CD4-positive, alpha-beta memory T cell (primary cell): ENCODE results near the gene PRDM1. TPM values are rescaled to one million over a fixed set of nuclear protein-coding genes. Genes with fewer than 3 reads are reported as not detected.
A peak's percentile ranks its signal among the peaks of the same experiment; 100 is the strongest.

ENCODE experiments used
- CTCF ChIA-PET: fragments of 350-600 bp; sonication (Branson Sonifier 250); formaldehyde crosslinking; loops from one replicate; lab custom pipeline; 2021; ENCODE audit warnings: inconsistent platforms; ENCODE audit not compliant: partially characterized antibody; lab: Charles Lee
- POLR2A ChIA-PET: fragments of 350-600 bp; sonication (Branson Sonifier 250); formaldehyde crosslinking; loops from one replicate; lab custom pipeline; 2021; ENCODE audit not compliant: partially characterized antibody; lab: Charles Lee
- DNase-seq, 5 donors: peaks; one replicate each; pipeline versions ENCODE4 v3.0.0 to v3.0.0-alpha.2; 2020 to 2022; ENCODE audit warnings: mixed read lengths in 1 of 5
- H3K27ac ChIP-seq: one replicate; pipeline ENCODE4 v1.7.0; 2013; ENCODE audit warnings: low read depth, low read length
- H3K27me3 ChIP-seq: 2 replicates; pipeline ENCODE4 v1.7.0; 2013; ENCODE audit warnings: mild to moderate bottlenecking, low read length, moderate library complexity; ENCODE audit not compliant: insufficient read depth
- H3K36me3 ChIP-seq: 2 replicates; pipeline ENCODE4 v1.7.0; 2013; ENCODE audit warnings: mild to moderate bottlenecking, low read length, moderate library complexity; ENCODE audit not compliant: insufficient read depth
- H3K4me1 ChIP-seq: 2 replicates; pipeline ENCODE4 v1.7.0; 2013; ENCODE audit warnings: mild to moderate bottlenecking, low read length, moderate library complexity; ENCODE audit not compliant: insufficient read depth
- H3K4me3 ChIP-seq, 2 donors: one replicate each; pipeline ENCODE4 v1.7.0; 2013; ENCODE audit warnings: low read length in 2 of 2, mild to moderate bottlenecking in 1 of 2
- H3K9me3 ChIP-seq, 2 donors: one replicate each; pipeline ENCODE4 v1.7.0; 2013; ENCODE audit warnings: low read length in 2 of 2, control low read depth in 1 of 2; ENCODE audit not compliant: control insufficient read depth in 1 of 2
- H3K27ac Mint-ChIP-seq, 7 donors: one replicate each; pipeline ENCODE4 v1.8.0; 2020 to 2021; ENCODE audit warnings: mixed read lengths in 7 of 7, mild to moderate bottlenecking in 6 of 7, inconsistent platforms in 3 of 7, moderate library complexity in 3 of 7
- H3K27me3 Mint-ChIP-seq, 2 donors: one replicate each; pipeline ENCODE4 v1.8.0; 2020 to 2021; ENCODE audit warnings: mixed read lengths in 2 of 2
- H3K36me3 Mint-ChIP-seq, 2 donors: one replicate each; pipeline ENCODE4 v1.8.0; 2020 to 2021; ENCODE audit warnings: mixed read lengths in 2 of 2, inconsistent platforms in 1 of 2, mild to moderate bottlenecking in 1 of 2
- H3K4me1 Mint-ChIP-seq, 4 donors: one replicate each; pipeline ENCODE4 v1.8.0; 2020 to 2021; ENCODE audit warnings: mixed read lengths in 4 of 4, mild to moderate bottlenecking in 1 of 4
- H3K4me3 Mint-ChIP-seq, 8 donors: one replicate each; pipeline ENCODE4 v1.8.0; 2020 to 2021; ENCODE audit warnings: mixed read lengths in 8 of 8, mild to moderate bottlenecking in 7 of 8, moderate library complexity in 6 of 8, inconsistent platforms in 3 of 8
- H3K9me3 Mint-ChIP-seq, 8 donors: one replicate each; pipeline ENCODE4 v1.8.0; 2020 to 2021; ENCODE audit warnings: mixed read lengths in 8 of 8, mild to moderate bottlenecking in 5 of 8, inconsistent platforms in 3 of 8, moderate library complexity in 1 of 8
- intact Hi-C: fragments of 100-400 bp; cut with micrococcal nuclease; formaldehyde crosslinking; loops from one replicate; pipeline ENCODE4 v1.15.1; 2023
- polyA plus RNA-seq, 2 donors: library from polyadenylated mRNA; unstranded; fragments of 300-500 nt; fragmentation: Illumina TruSeq; gene quantifications; one replicate each; pipeline ENCODE4 v1.2.3, GENCODE V29; 2021
- total RNA-seq, 2 experiments: library from RNA; stranded (reverse); gene quantifications; one replicate each; pipeline ENCODE4 v1.2.3, GENCODE V29; 2021

PRDM1 gene
- total and polyA plus RNA-seq, 4 experiments from 2014 or later = 33.4 to 97.0 (median 39.7) TPM

DNA sequence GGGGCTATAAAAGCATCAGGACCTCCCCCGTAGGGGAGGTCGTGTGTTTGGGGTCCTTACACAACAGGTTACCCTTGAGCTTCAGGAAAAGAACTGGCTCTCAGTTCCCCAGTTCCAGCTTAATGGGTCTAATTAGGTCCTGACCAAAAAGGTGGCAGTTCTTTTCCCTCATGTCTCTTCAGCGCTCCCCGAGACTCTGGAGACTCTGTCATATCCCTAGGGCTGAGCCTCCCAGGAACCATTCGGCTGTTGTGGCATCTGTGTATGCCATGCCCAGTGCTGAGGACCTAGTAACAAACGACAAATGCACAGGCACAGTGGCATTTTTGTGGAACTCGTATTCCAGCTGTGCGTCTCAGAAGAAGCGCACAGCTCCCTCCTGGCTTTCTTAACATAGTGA, 14.6 kb downstream of the PRDM1 start:
- CTCF ChIA-PET = interaction anchor here (1.0 to 2.6 kb wide), 4 partner anchors 11 to 94 kb away, joined by 3 to 15 read pairs (median 6); partner anchors contain the start of gene PRDM1
- POLR2A ChIA-PET = interaction anchor here (1.3 to 9.8 kb wide), 8 partner anchors 9 to 319 kb away, joined by 4 to 178 read pairs (median 38); partner anchors contain the start of gene PRDM1
- H3K9me3 ChIP-seq = no peaks in the 10 kb centered on the region

DNA sequence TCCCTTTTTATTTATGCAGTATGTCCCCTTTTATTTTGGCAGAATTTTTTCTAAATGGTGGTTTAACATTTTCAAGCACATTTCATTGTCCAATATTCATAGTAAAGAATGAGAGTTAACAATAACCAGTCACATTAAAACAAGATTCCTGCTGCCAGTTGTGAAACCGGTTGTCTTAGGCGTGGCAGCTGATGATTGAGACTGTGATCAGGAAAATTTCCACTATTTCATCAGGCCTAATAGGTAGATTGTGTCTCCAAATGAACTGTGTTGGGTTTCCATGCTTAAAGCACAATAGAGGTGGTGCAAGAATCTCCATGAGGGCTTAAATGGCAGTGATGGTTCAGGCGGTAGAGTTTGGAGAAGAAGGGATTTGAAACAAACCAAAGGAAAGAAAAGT, 15.3 kb downstream of the PRDM1 start:
- peaks cover 71% of the 10 kb centered on the region for H3K4me1 ChIP-seq
- peaks cover 0 to 4% (median 0%) of the 10 kb centered on the region in 8 donors for H3K9me3 Mint-ChIP-seq
- peak overlapping the region; percentile 49 to 89 for H3K4me3 ChIP-seq
- H3K9me3 ChIP-seq = no peaks in the 10 kb centered on the region
- intact Hi-C loops = no loop called here
- no peaks in the 10 kb centered on the region for H3K27me3 ChIP-seq
- peak overlapping the region; percentile 69 for H3K27ac ChIP-seq
- DNase-seq = no peak
- peak overlapping the region; percentile 61 to 98 (median 97) for H3K27ac Mint-ChIP-seq
- POLR2A ChIA-PET = interaction anchor here (1.4 to 9.8 kb wide), 7 partner anchors 10 to 122 kb away, joined by 3 to 178 read pairs (median 57); partner anchors contain the start of gene PRDM1
- peaks cover 63 to 87% of the 10 kb centered on the region in 2 donors for H3K36me3 Mint-ChIP-seq
- no peaks in the 10 kb centered on the region for H3K27me3 Mint-ChIP-seq
- peaks cover 22% of the 10 kb centered on the region for H3K36me3 ChIP-seq
- peak overlapping the region; percentile 95 to 99 (median 97) for H3K4me3 Mint-ChIP-seq
- peaks cover 38 to 87% (median 60%) of the 10 kb centered on the region in 4 donors for H3K4me1 Mint-ChIP-seq
- CTCF ChIA-PET = interaction anchor here (1.0 to 3.4 kb wide), 4 partner anchors 10 to 122 kb away, joined by 3 to 15 read pairs (median 4); no protein-coding TSS in a partner anchor

More for the DNA sequence above, 14.6 kb downstream of the PRDM1 start:
- intact Hi-C loops = no loop called here
- Mint-ChIP-seq H3K27ac (peak overlapping the region; percentile 61 to 98 (median 98)), H3K27me3 (no peaks in the 10 kb centered on the region), H3K9me3 (peaks cover 0 to 5% (median 0%) of the 10 kb centered on the region in 8 donors), H3K4me1 (peaks cover 38 to 87% (median 60%) of the 10 kb centered on the region in 4 donors), H3K36me3 (peaks cover 58 to 83% of the 10 kb centered on the region in 2 donors), H3K4me3 (peak overlapping the region; percentile 95 to 99 (median 97))
- Histone ChIP-seq H3K27me3 (no peaks in the 10 kb centered on the region), H3K36me3 (peaks cover 16% of the 10 kb centered on the region), H3K4me1 (peaks cover 71% of the 10 kb centered on the region), H3K27ac (peak overlapping the region; percentile 69), H3K4me3 (peak overlapping the region; percentile 89 to 94)
- no peak for DNase-seq

DNA sequence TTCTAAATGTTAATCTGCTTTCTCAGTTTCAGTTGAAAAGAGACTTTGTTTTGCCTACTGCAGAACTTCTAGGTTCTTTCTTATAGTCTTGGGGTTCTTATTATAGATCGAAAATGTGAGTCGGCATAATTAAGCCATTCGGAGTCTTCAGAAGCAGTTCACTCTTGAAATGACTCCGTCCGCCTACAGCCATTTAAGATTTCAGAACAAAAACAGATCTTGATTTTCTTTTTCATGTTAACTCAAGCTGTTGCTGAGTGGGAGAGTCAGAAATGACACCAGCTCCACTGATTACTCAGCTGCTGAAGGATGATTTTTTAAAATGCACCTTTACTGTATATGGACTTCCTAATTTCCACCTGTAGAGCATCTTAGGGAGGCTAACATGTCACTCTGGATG, 15.9 kb downstream of the PRDM1 start:
- DNase-seq = no peak
- H3K27ac ChIP-seq = peak overlapping the region; percentile 69
- H3K27me3 Mint-ChIP-seq = no peaks in the 10 kb centered on the region
- H3K36me3 Mint-ChIP-seq = peaks cover 69 to 92% of the 10 kb centered on the region in 2 donors
- ChIA-PET CTCF (interaction anchor here (1.3 to 4.7 kb wide), 5 partner anchors 9 to 122 kb away, joined by 5 to 19 read pairs (median 7); no protein-coding TSS in a partner anchor), POLR2A (interaction anchor here (1.4 to 9.2 kb wide), 8 partner anchors 8 to 121 kb away, joined by 3 to 151 read pairs (median 32); partner anchors contain the start of gene PRDM1)
- intact Hi-C loops = loop anchor here (2.0 kb wide), 1 partner anchor 15 kb away; the partner anchor contains the start of gene PRDM1
- H3K4me3 ChIP-seq = peak overlapping the region; percentile 49 to 89
- H3K27me3 ChIP-seq = no peaks in the 10 kb centered on the region
- H3K9me3 ChIP-seq = no peaks in the 10 kb centered on the region
- peak overlapping the region; percentile 95 to 99 (median 97) for H3K4me3 Mint-ChIP-seq
- H3K4me1 Mint-ChIP-seq = peaks cover 41 to 87% (median 62%) of the 10 kb centered on the region in 4 donors
- H3K36me3 ChIP-seq = peaks cover 28% of the 10 kb centered on the region
- peak overlapping the region; percentile 76 to 98 (median 95) for H3K27ac Mint-ChIP-seq
- H3K9me3 Mint-ChIP-seq = peaks cover 0 to 4% (median 0%) of the 10 kb centered on the region in 8 donors
- peaks cover 71% of the 10 kb centered on the region for H3K4me1 ChIP-seq

DNA sequence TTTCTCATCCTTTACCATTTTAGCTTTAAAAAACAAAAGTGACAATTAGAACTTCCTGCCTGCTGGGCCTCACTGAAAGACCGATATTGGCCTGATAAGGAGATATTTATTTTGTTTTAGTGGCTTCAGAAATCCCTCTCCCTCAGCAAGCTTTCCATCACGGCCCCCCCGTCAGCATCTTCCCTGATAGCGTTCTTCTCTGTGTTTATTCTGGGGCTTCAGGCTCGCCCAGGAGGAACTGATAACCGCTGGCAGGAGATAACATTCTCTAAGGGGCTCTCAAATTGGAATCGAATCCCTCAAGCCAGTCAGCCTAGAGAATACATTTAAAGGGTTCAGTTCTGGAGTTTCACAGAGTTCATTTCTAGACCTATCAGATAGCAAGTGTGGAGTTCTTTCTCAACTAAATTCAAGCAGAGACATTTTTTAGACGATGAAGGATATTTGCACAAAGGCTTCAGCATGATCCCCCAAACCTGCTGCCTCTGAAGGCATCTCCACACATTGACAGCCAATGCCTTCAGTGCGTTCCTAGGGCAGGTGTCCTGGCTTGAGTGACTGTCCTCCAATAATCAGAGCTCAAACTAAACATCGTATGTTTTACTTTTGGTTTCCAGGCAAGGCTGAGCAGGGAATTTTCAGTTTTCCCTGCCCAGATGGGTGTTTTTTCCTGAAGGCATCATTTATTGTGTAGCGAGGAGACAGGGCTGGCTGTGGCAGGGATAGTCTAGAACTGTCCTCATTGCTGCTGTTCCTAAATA, 17.0 kb downstream of the PRDM1 start:
- peaks cover 0 to 4% (median 0%) of the 10 kb centered on the region in 8 donors for H3K9me3 Mint-ChIP-seq
- H3K27ac Mint-ChIP-seq = peak overlapping the region; percentile 91 to 98 (median 95)
- H3K27ac ChIP-seq = peak overlapping the region; percentile 69
- no peaks in the 10 kb centered on the region for H3K9me3 ChIP-seq
- intact Hi-C loops = loop anchor here (2.0 kb wide), 1 partner anchor 16 kb away; the partner anchor contains the start of gene PRDM1
- H3K4me1 Mint-ChIP-seq = peaks cover 46 to 85% (median 64%) of the 10 kb centered on the region in 4 donors
- peaks cover 70% of the 10 kb centered on the region for H3K4me1 ChIP-seq
- peak overlapping the region; percentile 86 to 89 for H3K4me3 ChIP-seq
- ChIA-PET CTCF (interaction anchor here (1.0 to 4.7 kb wide), 8 partner anchors 9 to 120 kb away, joined by 3 to 19 read pairs (median 6); no protein-coding TSS in a partner anchor), POLR2A (interaction anchor here (0.6 to 9.2 kb wide), 14 partner anchors 9 to 223 kb away, joined by 3 to 151 read pairs (median 4); partner anchors contain the start of genes ATG5 and PRDM1)
- H3K27me3 ChIP-seq = no peaks in the 10 kb centered on the region
- peaks cover 31% of the 10 kb centered on the region for H3K36me3 ChIP-seq
- no peaks in the 10 kb centered on the region for H3K27me3 Mint-ChIP-seq
- no peak for DNase-seq
- H3K36me3 Mint-ChIP-seq = peaks cover 80 to 91% of the 10 kb centered on the region in 2 donors
- peak overlapping the region; percentile 95 to 99 (median 97) for H3K4me3 Mint-ChIP-seq

DNA sequence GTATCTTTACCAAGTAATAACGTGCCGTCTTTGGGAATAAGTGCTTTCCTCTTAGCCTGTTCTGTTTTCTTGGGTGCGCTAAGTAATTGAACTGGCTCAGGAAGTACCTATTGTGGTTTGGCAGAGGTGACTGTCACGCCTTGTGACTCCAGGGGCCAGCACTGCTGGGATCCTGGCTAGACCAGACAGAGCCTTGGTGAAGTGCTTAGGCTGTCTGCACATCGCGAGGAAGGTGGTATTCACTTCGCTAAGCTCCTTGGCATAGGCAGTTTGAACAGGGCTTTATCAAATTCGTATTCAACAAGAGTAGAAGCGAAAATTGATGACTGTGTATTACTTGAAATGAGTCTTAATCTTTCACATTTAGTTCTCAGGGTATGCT, 17.6 kb downstream of the PRDM1 start:
- peak overlapping the region; percentile 86 to 89 for H3K4me3 ChIP-seq
- no peaks in the 10 kb centered on the region for H3K9me3 ChIP-seq
- H3K27ac ChIP-seq = peak overlapping the region; percentile 69
- Mint-ChIP-seq H3K9me3 (peaks cover 0 to 4% (median 0%) of the 10 kb centered on the region in 8 donors), H3K27me3 (no peaks in the 10 kb centered on the region), H3K4me1 (peaks cover 50 to 86% (median 68%) of the 10 kb centered on the region in 4 donors), H3K4me3 (peak overlapping the region; percentile 95 to 99 (median 97)), H3K27ac (peak overlapping the region; percentile 91 to 98 (median 95)), H3K36me3 (peaks cover 86 to 91% of the 10 kb centered on the region in 2 donors)
- POLR2A ChIA-PET = interaction anchor here (1.2 to 9.2 kb wide), 12 partner anchors 8 to 222 kb away, joined by 3 to 151 read pairs (median 7); partner anchors contain the start of genes ATG5 and PRDM1
- peak; percentile 50 to 86 (median 51) for DNase-seq
- H3K4me1 ChIP-seq = peaks cover 75% of the 10 kb centered on the region
- intact Hi-C loops = loop anchor here (2.0 kb wide), 1 partner anchor 17 kb away; the partner anchor contains the start of gene PRDM1
- no peaks in the 10 kb centered on the region for H3K27me3 ChIP-seq
- peaks cover 31% of the 10 kb centered on the region for H3K36me3 ChIP-seq
- CTCF ChIA-PET = interaction anchor here (1.6 to 4.7 kb wide), 4 partner anchors 8 to 120 kb away, joined by 7 to 19 read pairs (median 12); no protein-coding TSS in a partner anchor

DNA sequence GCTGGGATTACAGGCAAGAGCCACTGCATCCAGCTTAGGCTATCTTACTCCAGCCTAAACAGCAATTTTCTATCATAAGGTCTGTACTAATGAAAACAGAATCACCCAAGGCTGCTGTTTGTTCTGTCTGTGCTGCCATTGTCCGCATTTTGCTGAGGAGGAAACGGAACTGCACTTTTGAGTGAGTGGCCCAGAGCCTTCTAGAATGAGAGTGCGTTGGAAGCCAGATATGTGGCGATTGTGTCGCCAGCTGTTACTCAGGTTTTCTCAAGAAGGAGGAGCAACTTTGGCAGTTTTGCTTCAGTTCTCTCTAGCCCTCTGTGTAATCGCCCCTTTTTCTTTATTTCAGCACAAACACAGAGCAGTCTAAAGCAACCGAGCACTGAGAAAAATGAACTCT, 18.3 kb downstream of the PRDM1 start:
- H3K9me3 ChIP-seq = no peaks in the 10 kb centered on the region
- no peaks in the 10 kb centered on the region for H3K27me3 ChIP-seq
- H3K36me3 ChIP-seq = peaks cover 31% of the 10 kb centered on the region
- intact Hi-C loops = no loop called here
- H3K36me3 Mint-ChIP-seq = peaks cover 87 to 90% of the 10 kb centered on the region in 2 donors
- peaks cover 53 to 93% (median 67%) of the 10 kb centered on the region in 4 donors for H3K4me1 Mint-ChIP-seq
- no peak overlapping the region for H3K4me3 ChIP-seq
- ChIA-PET CTCF (interaction anchor here (1.9 to 4.7 kb wide), 3 partner anchors 8 to 119 kb away, joined by 8 to 19 read pairs (median 15); no protein-coding TSS in a partner anchor), POLR2A (interaction anchor here (1.1 to 9.2 kb wide), 10 partner anchors 7 to 111 kb away, joined by 3 to 151 read pairs (median 14); partner anchors contain the start of gene PRDM1)
- peak overlapping the region; percentile 6 for H3K27ac ChIP-seq
- H3K27ac Mint-ChIP-seq = peak overlapping the region in 5 of 7 donors; percentile 26 to 97 (median 85)
- no peak for DNase-seq
- H3K4me3 Mint-ChIP-seq = peak overlapping the region in 7 of 8 donors; percentile 74 to 99 (median 97)
- H3K27me3 Mint-ChIP-seq = no peaks in the 10 kb centered on the region
- peaks cover 76% of the 10 kb centered on the region for H3K4me1 ChIP-seq
- H3K9me3 Mint-ChIP-seq = peaks cover 0 to 4% (median 0%) of the 10 kb centered on the region in 8 donors
